SK-N-MC (cell line): ENCODE data around the gene KCNJ5.

Experiments used
- DNase-seq: peaks from one replicate; pipeline ENCODE4 v3.0.0-alpha.2; 2011; ENCODE audit warnings: low read depth, low spot score
- H3K27ac ChIP-seq: fragments of 200-600 bp; sonication (generic); 2 replicates; pipeline ENCODE4 v1.5.1; 2016; ENCODE audit warnings: mixed run types
- H3K36me3 ChIP-seq: fragments of 200-600 bp; sonication (generic); 2 replicates; pipeline ENCODE4 v1.6.1; 2017; ENCODE audit warnings: antibody characterized with exemption, low read length, mixed read lengths; ENCODE audit not compliant: insufficient read depth
- H3K4me3 ChIP-seq: fragments of 200-600 bp; sonication (generic); 2 replicates; pipeline ENCODE4 v1.5.1; 2016
- H3K9ac ChIP-seq: fragments of 200-600 bp; sonication (generic); 2 replicates; pipeline ENCODE4 v1.8.0; 2017; ENCODE audit warnings: mixed run types, mixed read lengths; ENCODE audit not compliant: insufficient read length
- H3K9me3 ChIP-seq: fragments of 200-600 bp; sonication (generic); 2 replicates; pipeline ENCODE4 v1.6.1; 2017; ENCODE audit warnings: low read depth, mild to moderate bottlenecking, antibody characterized with exemption, low read length, moderate library complexity, mixed read lengths
- EZH2 ChIP-seq: fragments of 200-600 bp; sonication (generic); IDR thresholded peaks from one replicate; pipeline ENCODE4 v1.6.1; 2017; ENCODE audit warnings: antibody characterized with exemption
- FOXP2 ChIP-seq: optimal IDR thresholded peaks from 2 replicates; pipeline ENCODE3; 2011; ENCODE audit warnings: mild to moderate bottlenecking, moderate library complexity; ENCODE audit not compliant: insufficient read depth; ENCODE audit errors: extremely low read length, control extremely low read depth
- POLR2AphosphoS5 ChIP-seq: IDR thresholded peaks from 2 replicates; pipeline ENCODE4 v1.6.1; 2012; ENCODE audit warnings: mild to moderate bottlenecking, low read depth, low read length, borderline replicate concordance

KCNJ5 gene

DNA sequence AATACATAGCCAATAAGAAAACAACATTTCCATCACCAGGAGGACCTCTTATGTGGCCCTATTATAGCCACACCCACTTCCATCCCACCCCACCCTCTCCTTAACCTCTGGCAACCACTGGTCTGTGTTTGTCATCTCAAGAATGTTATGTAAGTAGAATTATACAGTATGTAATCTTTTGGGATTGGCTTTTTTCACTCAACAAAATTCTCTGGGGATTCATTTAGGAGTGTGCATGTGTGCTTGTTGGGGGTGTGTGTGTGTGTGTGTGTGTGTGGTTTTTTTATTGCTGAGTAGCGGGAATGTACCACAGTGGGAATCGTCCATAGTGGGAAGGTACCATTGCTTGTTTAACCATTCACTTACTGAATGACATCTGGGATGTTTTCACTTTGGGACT lies 5.2 kb downstream of the KCNJ5 start:
- Histone ChIP-seq H3K9ac (no peak overlapping the region), H3K4me3 (no peak overlapping the region), H3K9me3 (no peaks in the 10 kb centered on the region), H3K27ac (no peak overlapping the region), H3K36me3 (no peaks in the 10 kb centered on the region)
- TF ChIP-seq POLR2AphosphoS5 (no peak), FOXP2 (no peak), EZH2 (no peak)
- DNase-seq: no peak

- H3K36me3 ChIP-seq: no peaks in the 10 kb centered on the region
- TF ChIP-seq EZH2: no peak
- TF ChIP-seq POLR2AphosphoS5: no peak
- TF ChIP-seq FOXP2: no peak
- no peak overlapping the region for H3K4me3 ChIP-seq
- no peaks in the 10 kb centered on the region for H3K9me3 ChIP-seq
- no peak overlapping the region for H3K9ac ChIP-seq
- no peak for DNase-seq
- H3K27ac ChIP-seq: no peak overlapping the region
Observed at GRCh38 chr11:128897826-128898225, 6.7 kb downstream of the KCNJ5 start.

GRCh38 chr11:128898580-128899344 lies 7.6 kb downstream of the KCNJ5 start:
- no peak for DNase-seq
- TF ChIP-seq POLR2AphosphoS5: no peak
- no peak for TF ChIP-seq FOXP2
- no peak for TF ChIP-seq EZH2
- Histone ChIP-seq H3K27ac (no peak overlapping the region), H3K4me3 (no peak overlapping the region), H3K36me3 (no peaks in the 10 kb centered on the region), H3K9me3 (no peaks in the 10 kb centered on the region), H3K9ac (no peak overlapping the region)

DNA sequence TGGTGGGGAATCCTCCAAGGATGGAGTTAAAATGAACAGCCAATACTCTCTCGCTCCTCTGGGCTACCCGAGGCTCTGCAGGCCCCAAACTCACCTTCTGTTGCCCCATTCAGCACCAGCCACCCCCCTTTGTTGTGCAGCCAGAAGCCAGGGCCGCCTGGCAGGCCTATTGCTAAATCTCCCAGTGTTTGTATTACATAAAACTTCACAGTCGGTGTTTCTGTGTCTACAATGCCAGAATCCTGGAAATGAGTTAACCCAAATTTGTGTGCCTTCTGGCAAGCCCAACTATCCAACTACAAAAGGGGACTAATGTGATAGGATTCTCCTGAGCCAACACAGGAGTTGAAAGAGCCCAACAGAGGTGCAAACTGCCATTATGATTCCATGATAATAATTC lies 9.3 kb downstream of the KCNJ5 start:
- TF ChIP-seq FOXP2 (no peak), EZH2 (no peak), POLR2AphosphoS5 (no peak)
- Histone ChIP-seq H3K9ac (no peak overlapping the region), H3K36me3 (no peaks in the 10 kb centered on the region), H3K4me3 (no peak overlapping the region), H3K27ac (no peak overlapping the region), H3K9me3 (no peaks in the 10 kb centered on the region)
- no peak for DNase-seq

DNA sequence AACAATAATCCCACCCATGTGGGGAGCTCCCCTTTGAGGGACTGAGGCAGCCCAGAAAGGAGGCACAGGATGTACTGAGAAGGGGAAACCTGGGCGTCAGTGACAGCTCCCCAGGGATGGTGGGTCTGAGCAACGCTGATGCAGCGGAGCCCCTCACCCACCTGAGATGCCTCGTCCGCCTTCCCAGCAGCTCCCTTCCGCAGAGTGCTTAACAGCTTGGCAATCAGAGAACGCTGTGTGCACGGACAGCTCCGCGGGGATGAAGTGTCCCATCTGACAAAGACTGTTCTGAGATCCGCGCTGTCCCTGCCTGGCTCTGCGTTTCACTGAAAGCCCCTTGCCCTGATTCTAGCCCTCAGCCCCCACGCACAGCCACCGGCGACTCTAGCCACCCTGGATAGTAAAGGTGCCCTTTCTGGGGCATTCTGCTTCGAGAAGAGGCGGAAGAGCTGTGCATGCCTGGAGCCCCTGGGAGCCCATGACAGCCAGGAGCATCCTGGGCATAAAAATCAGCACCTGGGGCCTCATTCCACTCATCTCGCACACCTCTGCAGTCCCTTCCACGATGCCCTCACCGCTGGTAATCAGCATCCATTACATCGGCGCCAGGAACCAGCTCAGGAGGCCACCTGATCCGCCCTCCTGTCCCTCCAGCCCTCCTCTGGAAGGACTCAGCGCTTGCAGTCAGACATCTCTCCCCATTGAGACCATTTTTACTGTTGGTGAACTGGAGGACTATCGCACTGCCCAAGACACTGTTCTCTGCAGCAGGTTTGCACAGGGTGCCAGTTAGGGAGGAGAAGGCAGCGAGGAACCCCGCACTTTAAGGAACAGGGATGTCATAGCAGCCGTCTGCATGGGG lies 10.7 kb downstream of the KCNJ5 start:
- no peaks in the 10 kb centered on the region for H3K36me3 ChIP-seq
- H3K9ac ChIP-seq: no peak overlapping the region
- H3K9me3 ChIP-seq: no peaks in the 10 kb centered on the region
- no peak for DNase-seq
- no peak overlapping the region for H3K27ac ChIP-seq
- no peak overlapping the region for H3K4me3 ChIP-seq
- no peak for TF ChIP-seq EZH2

- no peak for DNase-seq
- no peak overlapping the region for H3K9ac ChIP-seq
- no peak overlapping the region for H3K4me3 ChIP-seq
- H3K36me3 ChIP-seq: no peaks in the 10 kb centered on the region
- no peak overlapping the region for H3K27ac ChIP-seq
- TF ChIP-seq POLR2AphosphoS5: no peak
- no peak for TF ChIP-seq FOXP2
- TF ChIP-seq EZH2: no peak
- no peaks in the 10 kb centered on the region for H3K9me3 ChIP-seq
Observed at GRCh38 chr11:128902515-128903066, 11.4 kb downstream of the KCNJ5 start.

GRCh38 chr11:128903248-128904061 lies 12.3 kb downstream of the KCNJ5 start:
- TF ChIP-seq POLR2AphosphoS5 (no peak), EZH2 (no peak), FOXP2 (no peak)
- no peak for DNase-seq
- Histone ChIP-seq H3K36me3 (no peaks in the 10 kb centered on the region), H3K27ac (no peak overlapping the region), H3K9ac (no peak overlapping the region), H3K4me3 (no peak overlapping the region), H3K9me3 (no peaks in the 10 kb centered on the region)

- no peaks in the 10 kb centered on the region for H3K9me3 ChIP-seq
- DNase-seq: no peak
- no peak for TF ChIP-seq EZH2
- TF ChIP-seq POLR2AphosphoS5: no peak
- TF ChIP-seq FOXP2: no peak
- no peak overlapping the region for H3K9ac ChIP-seq
- H3K4me3 ChIP-seq: no peak overlapping the region
- no peaks in the 10 kb centered on the region for H3K36me3 ChIP-seq
- H3K27ac ChIP-seq: no peak overlapping the region
Observed at GRCh38 chr11:128904303-128904655, 13.1 kb downstream of the KCNJ5 start.
